ENCODE measurements around the gene RBMY1J.
"Not testable (repeated sequence)": the region's sequence is repeated elsewhere in the genome, so short reads cannot be mapped to it uniquely, and the experiment has no call there.

GRCh38 chrY:22403110-22403509 is at the start of gene RBMY1J:
- TF ChIP-seq CTCF, POLR2A (IDR thresholded peaks at IDR 0.05): not testable (repeated sequence)
